GM15510 (cell line): ENCODE results near the gene MTFP1.
A peak's percentile ranks its signal among the peaks of the same experiment; 100 is the strongest.

Source experiments
- POLR2A ChIP-seq: IDR thresholded peaks from 3 replicates; pipeline ENCODE4 v1.6.1; 2011; ENCODE audit warnings: borderline replicate concordance; ENCODE audit not compliant: insufficient read length; ENCODE audit errors: extremely low read depth

Gene MTFP1

GRCh38 chr22:30432520-30432919 is 7.0 kb downstream of the MTFP1 start:
- no peak for TF ChIP-seq POLR2A

GRCh38 chr22:30433227-30433626 is 7.7 kb downstream of the MTFP1 start:
- TF ChIP-seq POLR2A = no peak

GRCh38 chr22:30433773-30434172 is 8.2 kb downstream of the MTFP1 start:
- no peak for TF ChIP-seq POLR2A

GRCh38 chr22:30434843-30435242 is 9.3 kb downstream of the MTFP1 start:
- no peak for TF ChIP-seq POLR2A

GRCh38 chr22:30435674-30436126 is 10.1 kb downstream of the MTFP1 start:
- TF ChIP-seq POLR2A = peak; percentile 44

- TF ChIP-seq POLR2A = no peak
Measured at GRCh38 chr22:30436196-30436595, 10.6 kb downstream of the MTFP1 start.

GRCh38 chr22:30438559-30438958 is 13.0 kb downstream of the MTFP1 start:
- no peak for TF ChIP-seq POLR2A

GRCh38 chr22:30439226-30439625 is 13.7 kb downstream of the MTFP1 start:
- TF ChIP-seq POLR2A = no peak

- no peak for TF ChIP-seq POLR2A
Measured at GRCh38 chr22:30439836-30440235, 14.3 kb downstream of the MTFP1 start.

GRCh38 chr22:30441088-30441487 is 15.5 kb downstream of the MTFP1 start:
- TF ChIP-seq POLR2A = no peak

- no peak for TF ChIP-seq POLR2A
Measured at GRCh38 chr22:30444632-30445437, 19.3 kb downstream of the MTFP1 start.

- no peak for TF ChIP-seq POLR2A
Measured at GRCh38 chr22:30445438-30446145, 20.0 kb downstream of the MTFP1 start.

- no peak for TF ChIP-seq POLR2A
Measured at GRCh38 chr22:30447656-30448055, 22.1 kb downstream of the MTFP1 start.

- TF ChIP-seq POLR2A = no peak
Measured at GRCh38 chr22:30452861-30453260, 27.3 kb downstream of the MTFP1 start.

GRCh38 chr22:30453731-30454510 is 28.4 kb downstream of the MTFP1 start:
- no peak for TF ChIP-seq POLR2A
